Smooth muscle cell (in vitro differentiated cells): ENCODE results near the gene PHC2. TPM values are rescaled to one million over a fixed set of nuclear protein-coding genes. Genes with fewer than 3 reads are reported as not detected.

ENCODE experiments used
- DNase-seq: peaks from one replicate; lab custom pipeline; 2025; ENCODE audit not compliant: unreplicated experiment; lab: John Stamatoyannopoulos, UW
- H2AFZ ChIP-seq: fragments of 200-600 bp; sonication (generic); 2 replicates; pipeline ENCODE4 v1.6.0; 2016; ENCODE audit warnings: antibody characterized with exemption, low read depth, mild to moderate bottlenecking
- H3F3A ChIP-seq: fragments of 200-600 bp; sonication (generic); 2 replicates; pipeline ENCODE4 v1.6.0; 2017; ENCODE audit warnings: antibody characterized with exemption, low read depth
- H3K27ac ChIP-seq: fragments of 200-600 bp; sonication (generic); 2 replicates; pipeline ENCODE4 v1.5.1; 2016; ENCODE audit warnings: low read depth, mild to moderate bottlenecking
- H3K27me3 ChIP-seq: fragments of 200-600 bp; sonication (generic); 2 replicates; pipeline ENCODE4 v1.6.1; 2016; ENCODE audit warnings: low read depth, mild to moderate bottlenecking
- H3K36me3 ChIP-seq: fragments of 200-600 bp; sonication (generic); 2 replicates; pipeline ENCODE4 v1.5.1; 2016; ENCODE audit warnings: low read depth
- H3K4me1 ChIP-seq: fragments of 200-600 bp; sonication (generic); 2 replicates; pipeline ENCODE4 v1.5.1; 2016; ENCODE audit warnings: low read depth
- H3K4me2 ChIP-seq: fragments of 200-600 bp; sonication (generic); 2 replicates; pipeline ENCODE4 v1.6.0; 2016; ENCODE audit warnings: mild to moderate bottlenecking
- H3K4me3 ChIP-seq: fragments of 200-600 bp; sonication (generic); 2 replicates; pipeline ENCODE4 v1.5.1; 2016; ENCODE audit warnings: mild to moderate bottlenecking
- H3K79me2 ChIP-seq: fragments of 200-600 bp; sonication (generic); 2 replicates; pipeline ENCODE4 v1.6.0; 2016; ENCODE audit warnings: low read depth, mild to moderate bottlenecking
- H3K9ac ChIP-seq: fragments of 200-600 bp; sonication (generic); 2 replicates; pipeline ENCODE4 v1.6.0; 2016; ENCODE audit warnings: low read depth
- H3K9me3 ChIP-seq: fragments of 200-600 bp; sonication (generic); replicated peaks from 2 replicates; pipeline ENCODE4 v1.5.1; 2016; ENCODE audit warnings: low read depth
- H4K20me1 ChIP-seq: fragments of 200-600 bp; sonication (generic); 2 replicates; pipeline ENCODE4 v1.6.0; 2016; ENCODE audit warnings: low read depth
- WGBS: methylation state at CpG from one replicate; pipeline ENCODE4 v1.1.7; 2016; ENCODE audit warnings: low lambda C conversion rate; 5-methylcytosine and 5-hydroxymethylcytosine counted together
- polyA plus RNA-seq: library from polyadenylated mRNA; unstranded; fragments of >200 nt; fragmentation: Nextera tagmentation; extraction: Ambion mirVana; gene quantifications from 2 replicates; pipeline ENCODE4 v1.2.1, GENCODE V29; 2016
- total RNA-seq: library from RNA; depleted of rRNA; stranded (reverse); fragments of >200 nt; gene quantifications from 2 replicates; pipeline ENCODE4 v1.2.3, GENCODE V29; 2014
- TF ChIP-seq, protein P1 (sequence below): fragments of 200-600 bp; sonication (generic); IDR thresholded peaks from 2 replicates; pipeline ENCODE4 v1.5.1; 2017; ENCODE audit warnings: borderline replicate concordance, mild to moderate bottlenecking, antibody characterized with exemption; ENCODE audit not compliant: insufficient read depth, poor library complexity, severe bottlenecking

PHC2 gene
- total and polyA plus RNA-seq, 2 experiments from 2014 or later = 42.4 to 109 TPM

- Histone ChIP-seq H3K9me3 (no peaks in the 10 kb centered on the region), H3K4me2 (no peak overlapping the region), H3K4me1 (peaks cover 4% of the 10 kb centered on the region), H4K20me1 (no peaks in the 10 kb centered on the region), H3K9ac (no peak overlapping the region), H3K27me3 (no peaks in the 10 kb centered on the region), H3K79me2 (no peaks in the 10 kb centered on the region), H3K27ac (no peak overlapping the region), H3K36me3 (no peaks in the 10 kb centered on the region), H3F3A (no peaks in the 10 kb centered on the region), H2AFZ (no peak overlapping the region), H3K4me3 (no peak overlapping the region)
- no peak for DNase-seq
- 98% methylated on average over 4 of the region's 4 CpGs for WGBS
- TF ChIP-seq, protein P1, sequence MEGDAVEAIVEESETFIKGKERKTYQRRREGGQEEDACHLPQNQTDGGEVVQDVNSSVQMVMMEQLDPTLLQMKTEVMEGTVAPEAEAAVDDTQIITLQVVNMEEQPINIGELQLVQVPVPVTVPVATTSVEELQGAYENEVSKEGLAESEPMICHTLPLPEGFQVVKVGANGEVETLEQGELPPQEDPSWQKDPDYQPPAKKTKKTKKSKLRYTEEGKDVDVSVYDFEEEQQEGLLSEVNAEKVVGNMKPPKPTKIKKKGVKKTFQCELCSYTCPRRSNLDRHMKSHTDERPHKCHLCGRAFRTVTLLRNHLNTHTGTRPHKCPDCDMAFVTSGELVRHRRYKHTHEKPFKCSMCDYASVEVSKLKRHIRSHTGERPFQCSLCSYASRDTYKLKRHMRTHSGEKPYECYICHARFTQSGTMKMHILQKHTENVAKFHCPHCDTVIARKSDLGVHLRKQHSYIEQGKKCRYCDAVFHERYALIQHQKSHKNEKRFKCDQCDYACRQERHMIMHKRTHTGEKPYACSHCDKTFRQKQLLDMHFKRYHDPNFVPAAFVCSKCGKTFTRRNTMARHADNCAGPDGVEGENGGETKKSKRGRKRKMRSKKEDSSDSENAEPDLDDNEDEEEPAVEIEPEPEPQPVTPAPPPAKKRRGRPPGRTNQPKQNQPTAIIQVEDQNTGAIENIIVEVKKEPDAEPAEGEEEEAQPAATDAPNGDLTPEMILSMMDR = no peak
Measured at GRCh38 chr1:33400153-33400911, 30.6 kb downstream of the PHC2 start.

DNA sequence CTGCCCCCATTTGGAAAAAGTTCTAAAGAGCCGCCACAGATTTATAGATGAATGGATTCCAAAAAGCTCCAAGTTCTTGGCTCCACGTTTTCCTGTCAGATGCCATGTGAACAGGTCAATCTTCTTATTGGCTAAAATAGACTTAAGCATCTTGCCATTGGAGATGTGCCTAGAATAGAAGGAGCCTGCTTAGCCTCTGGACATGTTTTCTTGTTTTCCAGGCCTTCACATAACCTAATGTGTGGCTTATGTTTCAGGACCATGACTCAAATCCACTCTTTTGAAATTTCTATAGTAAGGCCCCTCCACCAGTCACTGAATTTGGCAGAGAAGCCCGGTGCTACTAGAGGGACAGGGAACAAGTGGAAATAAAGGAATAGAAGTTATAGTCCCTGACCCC is 31.5 kb downstream of the PHC2 start:
- no peak overlapping the region for H3K27ac ChIP-seq
- H3K27me3 ChIP-seq = no peaks in the 10 kb centered on the region
- no peaks in the 10 kb centered on the region for H3K36me3 ChIP-seq
- H3K4me3 ChIP-seq = no peak overlapping the region
- no peak overlapping the region for H3K9ac ChIP-seq
- H3K4me2 ChIP-seq = no peak overlapping the region
- WGBS = 87% methylated on average over 3 of the region's 3 CpGs
- H2AFZ ChIP-seq = no peak overlapping the region
- TF ChIP-seq, protein P1 = no peak
- H3K79me2 ChIP-seq = no peaks in the 10 kb centered on the region
- DNase-seq = no peak
- H3K4me1 ChIP-seq = peaks cover 4% of the 10 kb centered on the region
- H4K20me1 ChIP-seq = no peaks in the 10 kb centered on the region
- no peaks in the 10 kb centered on the region for H3K9me3 ChIP-seq
- H3F3A ChIP-seq = no peaks in the 10 kb centered on the region

DNA sequence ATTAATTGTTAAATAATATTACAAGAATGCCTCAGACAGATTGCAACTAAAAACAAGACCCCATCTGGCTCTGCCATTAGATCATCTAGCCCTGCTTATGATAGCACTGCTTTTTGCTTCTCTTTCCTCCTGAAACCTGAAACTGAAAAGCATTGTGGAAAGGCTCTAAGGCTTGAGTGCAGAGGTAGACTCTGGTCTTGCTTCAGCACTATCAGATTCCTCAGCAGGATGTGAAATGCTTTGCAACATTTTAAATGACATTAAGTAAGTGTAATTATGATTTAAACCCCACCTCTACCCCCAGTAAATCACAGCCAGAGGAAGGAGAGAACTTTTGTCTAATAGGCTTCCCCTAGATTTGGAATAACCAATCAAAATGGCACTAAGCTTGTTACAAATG is 32.9 kb downstream of the PHC2 start:
- H3K9me3 ChIP-seq = no peaks in the 10 kb centered on the region
- H3K27ac ChIP-seq = no peak overlapping the region
- H3K27me3 ChIP-seq = no peaks in the 10 kb centered on the region
- no peak overlapping the region for H3K4me3 ChIP-seq
- H3K4me1 ChIP-seq = peaks cover 4% of the 10 kb centered on the region
- H3F3A ChIP-seq = no peaks in the 10 kb centered on the region
- no peak overlapping the region for H2AFZ ChIP-seq
- no peak overlapping the region for H3K4me2 ChIP-seq
- no peaks in the 10 kb centered on the region for H4K20me1 ChIP-seq
- H3K9ac ChIP-seq = no peak overlapping the region
- no peaks in the 10 kb centered on the region for H3K79me2 ChIP-seq
- no peaks in the 10 kb centered on the region for H3K36me3 ChIP-seq
- TF ChIP-seq, protein P1 = no peak
- no peak for DNase-seq

DNA sequence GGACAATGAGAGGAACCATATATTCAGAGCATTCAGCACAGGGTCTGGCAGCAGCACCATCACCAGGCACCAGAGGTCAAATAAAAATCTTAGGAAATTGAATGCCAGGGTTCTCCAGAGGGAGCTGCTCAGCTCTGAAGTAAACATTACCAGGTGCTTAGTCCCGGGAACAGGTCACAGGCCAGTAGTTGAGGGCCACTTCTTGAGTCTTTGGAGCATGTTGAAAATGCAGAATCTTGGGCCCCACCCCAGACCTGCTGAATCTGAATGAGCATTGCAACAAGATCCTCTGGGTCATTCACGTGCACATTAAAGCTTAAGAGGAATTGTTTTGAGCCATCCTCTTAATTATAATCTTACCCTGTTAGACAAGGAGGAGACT is 33.8 kb downstream of the PHC2 start:
- peaks cover 4% of the 10 kb centered on the region for H3K4me1 ChIP-seq
- no peaks in the 10 kb centered on the region for H4K20me1 ChIP-seq
- no peaks in the 10 kb centered on the region for H3F3A ChIP-seq
- 94% methylated on average over 2 of the region's 2 CpGs for WGBS
- H3K4me2 ChIP-seq = no peak overlapping the region
- H2AFZ ChIP-seq = no peak overlapping the region
- no peak overlapping the region for H3K4me3 ChIP-seq
- no peaks in the 10 kb centered on the region for H3K9me3 ChIP-seq
- no peak overlapping the region for H3K9ac ChIP-seq
- H3K79me2 ChIP-seq = no peaks in the 10 kb centered on the region
- H3K27me3 ChIP-seq = no peaks in the 10 kb centered on the region
- TF ChIP-seq, protein P1 = no peak
- no peak overlapping the region for H3K27ac ChIP-seq
- H3K36me3 ChIP-seq = no peaks in the 10 kb centered on the region
- no peak for DNase-seq
